Kidney (tissue), 14 donors: ENCODE data around the gene HOXB8. TPM values are rescaled to one million over a fixed set of nuclear protein-coding genes. Genes with fewer than 3 reads are reported as not detected.

Source experiments
- DNase-seq, 5 donors: peaks; one replicate each; pipeline ENCODE4 v3.0.0-alpha.2; 2013 to 2020
- FAIRE-seq: peaks from 2 replicates; lab custom pipeline; 2012; peaks lifted over from hg19 to GRCh38; lab: Jason Lieb, UNC
- H3K27ac ChIP-seq, 2 donors: one replicate each; pipeline ENCODE4 v1.7.0; 2013; ENCODE audit warnings: low read depth in 2 of 2, low read length in 2 of 2, inconsistent platforms in 1 of 2
- H3K27me3 ChIP-seq: one replicate; pipeline ENCODE4 v1.7.1; 2013; ENCODE audit warnings: low read length, inconsistent platforms; ENCODE audit not compliant: control insufficient read depth, insufficient read depth
- H3K36me3 ChIP-seq, 3 donors: one replicate each; pipeline versions ENCODE4 v1.7.0 to v1.7.1; 2013; ENCODE audit warnings: low read length in 3 of 3, control low read depth in 1 of 3, inconsistent platforms in 1 of 3; ENCODE audit not compliant: insufficient read depth in 3 of 3, control insufficient read depth in 2 of 3
- H3K4me1 ChIP-seq, 3 donors: one replicate each; pipeline versions ENCODE4 v1.7.0 to v1.7.1; 2013; ENCODE audit warnings: low read length in 3 of 3, inconsistent platforms in 1 of 3, low read depth in 1 of 3; ENCODE audit not compliant: control insufficient read depth in 2 of 3, insufficient read depth in 2 of 3
- H3K4me3 ChIP-seq, 3 donors: one replicate each; pipeline versions ENCODE4 v1.7.0 to v1.8.1; 2013; ENCODE audit warnings: low read length in 3 of 3, control low read depth in 1 of 3, inconsistent platforms in 1 of 3
- H3K9ac ChIP-seq, 3 donors: one replicate each; pipeline versions ENCODE4 v1.7.0 to v1.7.1; 2013; ENCODE audit warnings: low read length in 3 of 3, control low read depth in 1 of 3, inconsistent platforms in 1 of 3
- H3K9me3 ChIP-seq, 3 donors: one replicate each; pipeline versions ENCODE4 v1.7.0 to v1.7.1; 2013; ENCODE audit warnings: low read length in 3 of 3, control low read depth in 1 of 3, inconsistent platforms in 1 of 3; ENCODE audit not compliant: control insufficient read depth in 2 of 3, insufficient read depth in 1 of 3
- intact Hi-C: fragments of 100-400 bp; cut with DNase I; formaldehyde crosslinking; loops from one replicate; pipeline ENCODE4 v1.11.1; 2022
- microRNA-seq: library from miRNA; unstranded; fragments of <30 nt; microRNA quantifications from one replicate; pipeline ENCODE4 v1.2.0, GENCODE V29; 2020
- polyA plus RNA-seq: library from polyadenylated mRNA; stranded (reverse); fragments of 350-450 nt; fragmentation: Illumina TruSeq; extraction: RNeasy Lipid Tissue Mini Kit (QIAGEN cat#74804); gene quantifications from one replicate; pipeline ENCODE4 v1.2.3, GENCODE V29; 2014; ENCODE audit warnings: low read depth, low replicate concordance; ENCODE audit not compliant: insufficient read depth
- total RNA-seq: library from RNA; stranded (reverse); fragmentation: NEBNext Ultra II Directional; extraction: Animal tissue kit (Norgen Biotek cat#: 25700); gene quantifications from one replicate; pipeline ENCODE4 v1.2.1, GENCODE V29; 2021
- TF ChIP-seq, protein P1 (sequence below): IDR thresholded peaks from 3 replicates; pipeline ENCODE4 v1.5.1; 2012; ENCODE audit warnings: mild to moderate bottlenecking, moderate library complexity, borderline replicate concordance; ENCODE audit not compliant: insufficient read depth; ENCODE audit errors: extremely low read depth
- donor health status: control.
- donor health status: control.
- donor health status: control.
- donor health status: control.
- donor health status: control.
- donor health status: DM: yes; HTN: yes; CAD: no.
- donor health status: Normal renal cell carcinoma (clear cell type).

HOXB8 gene
- total and polyA plus RNA-seq, 2 donors from 2014 or later = 19.3 to 48.7 TPM

DNA sequence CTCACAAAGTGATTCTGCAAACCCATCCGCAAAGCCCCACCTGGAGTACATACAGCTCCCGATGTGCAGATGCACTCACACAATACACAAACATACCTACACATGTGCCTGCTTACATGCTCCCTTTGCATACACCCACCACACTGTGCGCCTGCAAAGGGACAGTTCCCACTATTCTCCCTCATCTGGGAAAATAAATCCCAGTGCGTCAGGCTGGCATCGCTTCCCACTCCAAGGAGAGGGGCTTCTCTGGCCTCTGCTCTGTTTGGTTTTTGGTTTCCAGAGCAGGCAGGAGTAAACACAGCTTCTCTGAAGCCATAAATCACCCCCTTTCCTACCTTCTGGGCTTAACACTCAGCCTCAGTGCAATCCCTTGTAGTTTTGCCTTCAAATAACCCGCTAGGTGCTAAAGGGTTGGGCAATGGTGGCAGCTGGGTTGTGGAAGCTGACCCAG lies 51.7 kb downstream of the HOXB8 start:
- H3K27me3 ChIP-seq = no peaks in the 10 kb centered on the region
- peak overlapping the region; percentile 39 to 58 for H3K27ac ChIP-seq
- H3K9me3 ChIP-seq = no peaks in the 10 kb centered on the region
- intact Hi-C loops = no loop called here
- TF ChIP-seq, protein P1, sequence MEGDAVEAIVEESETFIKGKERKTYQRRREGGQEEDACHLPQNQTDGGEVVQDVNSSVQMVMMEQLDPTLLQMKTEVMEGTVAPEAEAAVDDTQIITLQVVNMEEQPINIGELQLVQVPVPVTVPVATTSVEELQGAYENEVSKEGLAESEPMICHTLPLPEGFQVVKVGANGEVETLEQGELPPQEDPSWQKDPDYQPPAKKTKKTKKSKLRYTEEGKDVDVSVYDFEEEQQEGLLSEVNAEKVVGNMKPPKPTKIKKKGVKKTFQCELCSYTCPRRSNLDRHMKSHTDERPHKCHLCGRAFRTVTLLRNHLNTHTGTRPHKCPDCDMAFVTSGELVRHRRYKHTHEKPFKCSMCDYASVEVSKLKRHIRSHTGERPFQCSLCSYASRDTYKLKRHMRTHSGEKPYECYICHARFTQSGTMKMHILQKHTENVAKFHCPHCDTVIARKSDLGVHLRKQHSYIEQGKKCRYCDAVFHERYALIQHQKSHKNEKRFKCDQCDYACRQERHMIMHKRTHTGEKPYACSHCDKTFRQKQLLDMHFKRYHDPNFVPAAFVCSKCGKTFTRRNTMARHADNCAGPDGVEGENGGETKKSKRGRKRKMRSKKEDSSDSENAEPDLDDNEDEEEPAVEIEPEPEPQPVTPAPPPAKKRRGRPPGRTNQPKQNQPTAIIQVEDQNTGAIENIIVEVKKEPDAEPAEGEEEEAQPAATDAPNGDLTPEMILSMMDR = no peak
- peak overlapping the region in 2 of 3 donors; percentile 9 to 28 for H3K4me3 ChIP-seq
- DNase-seq = peak in 4 of 5 donors; percentile 84 to 95 (median 90)
- no peak for FAIRE-seq
- peak overlapping the region; percentile 4 to 31 (median 8) for H3K9ac ChIP-seq
- peaks cover 41 to 65% (median 59%) of the 10 kb centered on the region in 3 donors for H3K4me1 ChIP-seq
- peaks cover 2 to 8% (median 5%) of the 10 kb centered on the region in 3 donors for H3K36me3 ChIP-seq

DNA sequence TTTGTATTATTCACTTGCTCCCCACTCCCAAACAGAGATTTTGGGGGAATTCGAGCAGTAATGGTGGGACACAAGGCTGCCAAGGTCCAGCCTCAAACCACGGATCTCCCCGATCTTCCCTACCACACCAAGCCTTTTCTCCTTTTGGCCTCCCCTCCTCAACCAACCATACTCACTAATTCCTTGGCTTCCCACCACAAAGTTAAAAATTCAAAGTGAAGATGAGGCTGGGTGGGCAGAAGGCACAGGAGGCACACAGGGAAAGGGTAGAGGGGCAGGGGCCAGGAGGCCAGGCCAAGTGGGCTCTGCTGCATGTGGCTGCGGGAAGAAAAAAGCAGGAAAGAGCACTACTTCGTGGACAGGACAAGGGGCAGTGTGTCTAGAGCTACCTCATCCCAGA lies 52.2 kb downstream of the HOXB8 start:
- peaks cover 41 to 67% (median 61%) of the 10 kb centered on the region in 3 donors for H3K4me1 ChIP-seq
- H3K9ac ChIP-seq = peak overlapping the region in 2 of 3 donors; percentile 4 to 31
- TF ChIP-seq, protein P1 = no peak
- no peak for DNase-seq
- no peak for FAIRE-seq
- intact Hi-C loops = no loop called here
- peak overlapping the region; percentile 39 to 58 for H3K27ac ChIP-seq
- H3K36me3 ChIP-seq = peaks cover 2 to 8% (median 5%) of the 10 kb centered on the region in 3 donors
- H3K4me3 ChIP-seq = peak overlapping the region in 1 of 3 donors; percentile 9
- H3K27me3 ChIP-seq = no peaks in the 10 kb centered on the region
- no peaks in the 10 kb centered on the region for H3K9me3 ChIP-seq

Small RNA genes lying within 50 kb of the gene (microRNA-seq; reads per million reads assigned to microRNA genes)
- 3.0 reads per million for gene MIR196A1

Other genes starting within 250 kb of the HOXB8 start
- gene SKAP1, start 185.1 kb downstream of the HOXB8 start, total RNA-seq = 34.8 TPM
- 42.6 TPM for gene SKAP1, start 185.1 kb downstream of the HOXB8 start, polyA plus RNA-seq
- gene HOXB1, start 84.3 kb downstream of the HOXB8 start, total RNA-seq = not detected
- gene HOXB1, start 84.3 kb downstream of the HOXB8 start, polyA plus RNA-seq = not detected
- 61.9 TPM for gene HOXB2, start 70.2 kb downstream of the HOXB8 start, total RNA-seq
- 30.7 TPM for gene HOXB2, start 70.2 kb downstream of the HOXB8 start, polyA plus RNA-seq
- gene HOXB4, start 36.9 kb downstream of the HOXB8 start, total RNA-seq = 22.6 TPM
- gene HOXB4, start 36.9 kb downstream of the HOXB8 start, polyA plus RNA-seq = 4.4 TPM
- 99.0 TPM for gene HOXB3, start 25.1 kb downstream of the HOXB8 start, total RNA-seq
- 12.1 TPM for gene HOXB3, start 25.1 kb downstream of the HOXB8 start, polyA plus RNA-seq
- 27.0 TPM for gene HOXB5, start 21.5 kb downstream of the HOXB8 start, total RNA-seq
- gene HOXB5, start 21.5 kb downstream of the HOXB8 start, polyA plus RNA-seq = 12.3 TPM
- gene HOXB6, start 10.3 kb downstream of the HOXB8 start, total RNA-seq = 90.2 TPM
- gene HOXB6, start 10.3 kb downstream of the HOXB8 start, polyA plus RNA-seq = 44.0 TPM
- gene HOXB7, start 4.3 kb downstream of the HOXB8 start, total RNA-seq = 45.4 TPM
- gene HOXB7, start 4.3 kb downstream of the HOXB8 start, polyA plus RNA-seq = 49.6 TPM
- gene HOXB9, start 11.1 kb upstream of the HOXB8 start, total RNA-seq = 45.8 TPM
- 29.2 TPM for gene HOXB9, start 11.1 kb upstream of the HOXB8 start, polyA plus RNA-seq
- gene PRAC1, start 107.2 kb upstream of the HOXB8 start, total RNA-seq = not detected
- gene PRAC1, start 107.2 kb upstream of the HOXB8 start, polyA plus RNA-seq = not detected
- gene PRAC2, start 107.9 kb upstream of the HOXB8 start, total RNA-seq = not detected
- gene PRAC2, start 107.9 kb upstream of the HOXB8 start, polyA plus RNA-seq = not detected
- gene HOXB13, start 113.5 kb upstream of the HOXB8 start, total RNA-seq = not detected
- not detected for gene HOXB13, start 113.5 kb upstream of the HOXB8 start, polyA plus RNA-seq
- 2.3 TPM for gene TTLL6, start 201.9 kb upstream of the HOXB8 start, total RNA-seq
- gene TTLL6, start 201.9 kb upstream of the HOXB8 start, polyA plus RNA-seq = 4.2 TPM
- 157 TPM for gene CALCOCO2, start 215.7 kb upstream of the HOXB8 start, total RNA-seq
- 63.6 TPM for gene CALCOCO2, start 215.7 kb upstream of the HOXB8 start, polyA plus RNA-seq